Omental fat pad (tissue), 4 donors: ENCODE data around the gene STAM2. TPM values are rescaled to one million over a fixed set of nuclear protein-coding genes. Genes with fewer than 3 reads are reported as not detected.
"Not testable (repeated sequence)": the region's sequence is repeated elsewhere in the genome, so short reads cannot be mapped to it uniquely, and the experiment has no call there.

ENCODE experiments used
- ATAC-seq: fragments of 150-250 bp; one replicate; pipeline ENCODE4 v1.9.1; 2016; ENCODE audit warnings: mild to moderate bottlenecking, moderate library complexity; ENCODE audit not compliant: low FRiP score
- DNase-seq: peaks from one replicate; pipeline ENCODE4 v3.0.0-alpha.2; 2019; ENCODE audit warnings: low spot score
- CTCF ChIP-seq, 3 donors: fragments of 450-650 bp; IDR thresholded peaks; one replicate each; pipeline ENCODE4 v1.5.1; 2016 to 2017; ENCODE audit warnings: antibody characterized with exemption in 3 of 3, mild to moderate bottlenecking in 3 of 3, moderate library complexity in 2 of 3
- total RNA-seq, 4 donors: library from RNA; depleted of rRNA; stranded (reverse); fragments of >200 nt; gene quantifications; one replicate each; pipeline ENCODE4 v1.1.0, GENCODE V29; 2016

Gene STAM2
- total RNA-seq, 4 donors from 2014 or later, result 23.9 to 47.8 (median 33.4) TPM

- no peak for DNase-seq
- TF ChIP-seq CTCF (IDR thresholded peaks at IDR 0.05), result no peak
- ATAC-seq, result peak; percentile 13
These were observed 8.5 kb downstream of the STAM2 start for GRCh38 chr2:152167065-152167464.

- no peak for DNase-seq
- peak; percentile 84 for ATAC-seq
- TF ChIP-seq CTCF (IDR thresholded peaks at IDR 0.05), result no peak
These were observed 8.9 kb downstream of the STAM2 start for GRCh38 chr2:152166633-152167032.

- DNase-seq, result no peak
- no peak for ATAC-seq
- TF ChIP-seq CTCF (IDR thresholded peaks at IDR 0.05), result no peak
These were observed 9.8 kb downstream of the STAM2 start for GRCh38 chr2:152165780-152166179.

- TF ChIP-seq CTCF (IDR thresholded peaks at IDR 0.05), result no peak
- DNase-seq (no peak), ATAC-seq (no peak)
These were observed 10.3 kb downstream of the STAM2 start for GRCh38 chr2:152165306-152165705.

GRCh38 chr2:152163669-152164068 lies 11.9 kb downstream of the STAM2 start:
- DNase-seq, ATAC-seq: not testable (repeated sequence)

- TF ChIP-seq CTCF (IDR thresholded peaks at IDR 0.05), result no peak
- DNase-seq, result no peak
- no peak for ATAC-seq
These were observed 13.4 kb downstream of the STAM2 start for GRCh38 chr2:152162141-152162540.

GRCh38 chr2:152161598-152161997 lies 14.0 kb downstream of the STAM2 start:
- TF ChIP-seq CTCF (IDR thresholded peaks at IDR 0.05), result no peak
- DNase-seq (no peak), ATAC-seq (no peak)

GRCh38 chr2:152160378-152160777 lies 15.2 kb downstream of the STAM2 start:
- not testable (repeated sequence) for ATAC-seq, DNase-seq
